PC-3 (cell line): Measurements from ENCODE around the gene TIMM17A. TPM values are rescaled to one million over a fixed set of nuclear protein-coding genes. Genes with fewer than 3 reads are reported as not detected.

ENCODE experiments used
- ATAC-seq: fragments of 200-7000 bp; cut with Tn5 transposase; 2 replicates; pipeline ENCODE4 v1.9.1; 2020; ENCODE audit warnings: mild to moderate bottlenecking, moderate library complexity
- BruUV-seq: library from RNA; stranded (reverse); fragments of 400-500 nt; replicated peaks from 2 replicates; lab custom pipeline; 2021; lab: Mats Ljungman, UMichigan
- CTCF ChIA-PET: fragments of 300-600 bp; sonication (Branson Sonifier 250); formaldehyde crosslinking; loops from one replicate; lab custom pipeline; 2022; ENCODE audit warnings: antibody characterized with exemption; lab: Charles Lee
- POLR2A ChIA-PET: fragments of 300-600 bp; sonication (Branson Sonifier 250); formaldehyde crosslinking; loops from one replicate; lab custom pipeline; 2022; ENCODE audit warnings: antibody characterized with exemption; ENCODE audit not compliant: unreplicated experiment; lab: Charles Lee
- DNase-seq: peaks from one replicate; pipeline ENCODE4 v3.0.0-alpha.2; 2015
- H2AFZ ChIP-seq: fragments of 300-600 bp; sonication (generic); 2 replicates; pipeline ENCODE4 v1.6.0; 2016; ENCODE audit warnings: antibody characterized with exemption, low read length
- H3F3A ChIP-seq: fragments of 300-600 bp; sonication (generic); one replicate; pipeline ENCODE4 v1.6.0; 2017; ENCODE audit warnings: antibody characterized with exemption, low read length, control low read depth, mild to moderate bottlenecking; ENCODE audit not compliant: unreplicated experiment
- H3K27ac ChIP-seq: fragments of 300-600 bp; sonication (generic); 2 replicates; pipeline ENCODE4 v1.5.1; 2016; ENCODE audit warnings: mild to moderate bottlenecking, low read length
- H3K27me3 ChIP-seq: fragments of 300-600 bp; sonication (generic); 2 replicates; pipeline ENCODE4 v1.6.1; 2016; ENCODE audit warnings: low read length, mixed read lengths
- H3K36me3 ChIP-seq: fragments of 300-600 bp; sonication (generic); 2 replicates; pipeline ENCODE4 v1.6.1; 2016; ENCODE audit warnings: low read depth, mixed run types, low read length, mixed read lengths
- H3K4me1 ChIP-seq: fragments of 300-600 bp; sonication (generic); 2 replicates; pipeline ENCODE4 v1.5.1; 2016; ENCODE audit warnings: low read length; ENCODE audit not compliant: insufficient read depth
- H3K4me2 ChIP-seq: fragments of 300-600 bp; sonication (generic); 2 replicates; pipeline ENCODE4 v1.6.0; 2016; ENCODE audit warnings: low read length
- H3K4me3 ChIP-seq: fragments of 300-600 bp; sonication (generic); 2 replicates; pipeline ENCODE4 v1.5.1; 2016; ENCODE audit warnings: mild to moderate bottlenecking, low read length, mixed read lengths
- H3K79me2 ChIP-seq: fragments of 300-600 bp; sonication (generic); 2 replicates; pipeline ENCODE4 v1.6.1; 2017; ENCODE audit warnings: low read length, mixed read lengths
- H3K9ac ChIP-seq: fragments of 300-600 bp; sonication (generic); 2 replicates; pipeline ENCODE4 v1.6.0; 2016; ENCODE audit warnings: mild to moderate bottlenecking, low read length
- H3K9me2 ChIP-seq: fragments of 300-600 bp; sonication (generic); replicated peaks from 2 replicates; pipeline ENCODE4 v1.6.1; 2016; ENCODE audit warnings: mixed run types, low read length, mixed read lengths
- H3K9me3 ChIP-seq: fragments of 300-600 bp; sonication (generic); 2 replicates; pipeline ENCODE4 v1.6.1; 2016; ENCODE audit warnings: low read length, mixed read lengths
- H4K20me1 ChIP-seq: fragments of 300-600 bp; sonication (generic); 2 replicates; pipeline ENCODE4 v1.6.1; 2016; ENCODE audit warnings: low read length, mixed read lengths
- EZH2 ChIP-seq: fragments of 300-600 bp; sonication (generic); IDR thresholded peaks from one replicate; pipeline ENCODE4 v1.6.1; 2017; ENCODE audit warnings: antibody characterized with exemption, mild to moderate bottlenecking, low read length; ENCODE audit not compliant: unreplicated experiment
- EZH2phosphoT487 ChIP-seq: fragments of 300-600 bp; sonication (generic); IDR thresholded peaks from 2 replicates; pipeline ENCODE4 v1.6.1; 2018; ENCODE audit warnings: mild to moderate bottlenecking, antibody characterized with exemption, low read length, borderline replicate concordance
- intact Hi-C: fragments of 100-400 bp; cut with micrococcal nuclease; formaldehyde crosslinking; loops from 2 replicates; pipeline ENCODE4 v1.9.0; 2023
- total RNA-seq: library from RNA; depleted of rRNA; stranded (reverse); fragments of >200 nt; gene quantifications from 2 replicates; pipeline ENCODE4 v1.2.3, GENCODE V29; 2014
- TF ChIP-seq, protein P1 (sequence below): fragments of 300-600 bp; sonication (generic); conservative IDR thresholded peaks from 2 replicates; pipeline ENCODE4 v1.5.1; 2017; ENCODE audit warnings: antibody characterized with exemption, low read depth, mild to moderate bottlenecking, low read length

The TIMM17A gene
- total RNA-seq, 1 experiment from 2014 or later: 57.7 TPM

DNA sequence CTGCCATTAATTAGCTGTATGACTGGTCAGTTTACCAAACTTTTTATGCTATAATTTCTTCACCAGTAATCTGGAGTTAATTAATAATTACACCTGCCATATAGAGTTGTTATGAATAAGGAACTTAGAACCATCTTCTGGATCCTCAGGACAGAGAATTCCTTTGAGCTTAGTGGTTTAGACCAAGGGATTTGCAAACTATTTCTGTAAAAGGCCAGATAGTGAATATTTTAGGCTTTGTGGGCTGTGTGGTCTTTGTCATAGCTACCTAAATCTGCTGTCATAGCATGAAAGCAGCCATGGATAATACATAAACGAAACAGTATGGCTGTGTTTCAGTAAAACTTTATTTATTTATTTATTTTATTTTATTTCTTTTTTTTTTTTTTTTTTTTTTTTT is 9.0 kb downstream of the TIMM17A start:
- no peak overlapping the region for H3K4me2 ChIP-seq
- H2AFZ ChIP-seq: no peak overlapping the region
- H3K79me2 ChIP-seq: no peaks in the 10 kb centered on the region
- no peaks in the 10 kb centered on the region for H4K20me1 ChIP-seq
- no peaks in the 10 kb centered on the region for H3K9me2 ChIP-seq
- H3K9me3 ChIP-seq: no peaks in the 10 kb centered on the region
- no peaks in the 10 kb centered on the region for H3K4me1 ChIP-seq
- no peaks in the 10 kb centered on the region for H3F3A ChIP-seq
- no peaks in the 10 kb centered on the region for H3K27me3 ChIP-seq
- H3K27ac ChIP-seq: no peak overlapping the region
- no peak for DNase-seq
- H3K36me3 ChIP-seq: peaks cover 37% of the 10 kb centered on the region
- intact Hi-C loops: no loop called here
- ChIA-PET CTCF (interaction anchor here (0.7 kb wide), 1 partner anchor 68 kb away, joined by 13 read pairs; no protein-coding TSS in a partner anchor), POLR2A (no interaction called here)
- no peak overlapping the region for H3K9ac ChIP-seq
- H3K4me3 ChIP-seq: no peak overlapping the region
- no TSS peak for BruUV-seq
- TF ChIP-seq EZH2phosphoT487 (no peak), EZH2 (no peak)
- TF ChIP-seq, protein P1, sequence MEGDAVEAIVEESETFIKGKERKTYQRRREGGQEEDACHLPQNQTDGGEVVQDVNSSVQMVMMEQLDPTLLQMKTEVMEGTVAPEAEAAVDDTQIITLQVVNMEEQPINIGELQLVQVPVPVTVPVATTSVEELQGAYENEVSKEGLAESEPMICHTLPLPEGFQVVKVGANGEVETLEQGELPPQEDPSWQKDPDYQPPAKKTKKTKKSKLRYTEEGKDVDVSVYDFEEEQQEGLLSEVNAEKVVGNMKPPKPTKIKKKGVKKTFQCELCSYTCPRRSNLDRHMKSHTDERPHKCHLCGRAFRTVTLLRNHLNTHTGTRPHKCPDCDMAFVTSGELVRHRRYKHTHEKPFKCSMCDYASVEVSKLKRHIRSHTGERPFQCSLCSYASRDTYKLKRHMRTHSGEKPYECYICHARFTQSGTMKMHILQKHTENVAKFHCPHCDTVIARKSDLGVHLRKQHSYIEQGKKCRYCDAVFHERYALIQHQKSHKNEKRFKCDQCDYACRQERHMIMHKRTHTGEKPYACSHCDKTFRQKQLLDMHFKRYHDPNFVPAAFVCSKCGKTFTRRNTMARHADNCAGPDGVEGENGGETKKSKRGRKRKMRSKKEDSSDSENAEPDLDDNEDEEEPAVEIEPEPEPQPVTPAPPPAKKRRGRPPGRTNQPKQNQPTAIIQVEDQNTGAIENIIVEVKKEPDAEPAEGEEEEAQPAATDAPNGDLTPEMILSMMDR: no peak
- ATAC-seq: no peak

DNA sequence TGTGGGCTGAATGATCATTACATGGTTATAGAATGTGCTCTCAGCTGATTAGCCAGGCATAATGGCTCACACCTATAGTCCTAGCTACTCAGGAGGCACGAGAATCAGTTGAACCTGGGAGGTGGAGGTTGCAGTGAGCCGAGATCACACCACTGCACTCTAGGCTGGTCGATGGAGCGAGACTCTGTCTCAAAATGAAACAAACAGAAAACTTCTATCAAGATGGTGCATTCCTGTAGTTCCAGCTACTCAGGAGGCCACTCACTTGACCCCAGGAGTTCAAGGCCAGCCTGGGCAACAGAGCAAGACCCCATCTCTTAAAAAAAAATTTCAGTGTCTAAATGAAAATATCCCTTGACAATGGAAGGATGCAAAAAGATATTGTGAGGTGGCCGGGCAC is 10.9 kb downstream of the TIMM17A start:
- Histone ChIP-seq H3K27me3 (no peaks in the 10 kb centered on the region), H3K27ac (no peak overlapping the region), H3K36me3 (peaks cover 53% of the 10 kb centered on the region), H3K9ac (no peak overlapping the region), H4K20me1 (no peaks in the 10 kb centered on the region), H3K4me2 (no peak overlapping the region), H3K4me1 (no peaks in the 10 kb centered on the region), H2AFZ (no peak overlapping the region), H3K9me2 (no peaks in the 10 kb centered on the region), H3F3A (no peaks in the 10 kb centered on the region), H3K9me3 (no peaks in the 10 kb centered on the region), H3K79me2 (no peaks in the 10 kb centered on the region), H3K4me3 (no peak overlapping the region)
- no peak for DNase-seq
- BruUV-seq: no TSS peak
- TF ChIP-seq EZH2phosphoT487 (no peak), EZH2 (no peak)
- TF ChIP-seq, protein P1: no peak
- POLR2A ChIA-PET: no interaction called here
- CTCF ChIA-PET: no interaction called here
- ATAC-seq: no peak
- intact Hi-C loops: no loop called here

DNA sequence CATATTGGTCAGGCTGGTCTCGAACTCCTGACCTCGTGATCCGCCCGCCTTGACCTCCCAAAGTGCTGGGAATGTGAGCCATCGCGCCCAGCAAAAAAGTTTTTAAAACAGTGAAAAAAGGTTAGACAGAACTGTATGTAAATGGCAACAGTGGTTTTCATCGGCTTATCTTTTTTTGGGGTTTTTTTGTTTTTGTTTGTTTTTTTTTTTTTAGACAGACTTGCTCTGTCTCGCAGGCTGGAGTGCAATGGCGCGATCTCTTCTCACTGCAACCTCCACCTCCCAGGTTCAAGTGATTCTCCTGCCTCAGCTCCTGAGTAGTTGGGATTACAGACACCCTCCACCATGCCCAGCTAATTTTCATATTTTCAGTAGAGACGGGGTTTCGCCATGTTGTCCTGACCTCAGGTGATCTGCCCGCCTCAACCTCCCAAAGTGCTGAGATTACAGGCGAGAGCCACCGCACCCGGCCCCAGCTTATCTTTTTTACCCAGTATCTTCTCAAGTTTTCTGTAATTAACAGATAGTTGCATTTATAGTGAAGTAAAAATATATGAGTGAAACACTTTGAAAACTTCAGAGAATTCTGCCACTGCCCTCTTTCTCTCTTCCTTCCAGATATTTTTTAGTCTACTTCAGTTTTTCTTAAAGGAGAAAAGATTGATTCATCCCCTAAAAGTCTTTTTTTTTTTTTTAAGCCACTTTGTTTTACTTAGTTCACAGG is 13.1 kb downstream of the TIMM17A start:
- no peaks in the 10 kb centered on the region for H4K20me1 ChIP-seq

More for the DNA sequence above, 13.1 kb downstream of the TIMM17A start:
- Histone ChIP-seq H3K27me3 (no peaks in the 10 kb centered on the region), H3K4me1 (no peaks in the 10 kb centered on the region), H3K9ac (no peak overlapping the region), H2AFZ (no peak overlapping the region), H3F3A (no peaks in the 10 kb centered on the region), H3K79me2 (no peaks in the 10 kb centered on the region), H3K4me3 (no peak overlapping the region), H3K9me3 (no peaks in the 10 kb centered on the region), H3K36me3 (peaks cover 46% of the 10 kb centered on the region), H3K9me2 (no peaks in the 10 kb centered on the region), H3K4me2 (no peak overlapping the region), H3K27ac (no peak overlapping the region)
- no peak for ATAC-seq
- ChIA-PET CTCF (interaction anchor here (0.6 kb wide), 1 partner anchor 48 kb away, joined by 3 read pairs; no protein-coding TSS in a partner anchor), POLR2A (no interaction called here)
- TF ChIP-seq, protein P1: no peak
- TF ChIP-seq EZH2phosphoT487 (no peak), EZH2 (no peak)
- DNase-seq: no peak
- no TSS peak for BruUV-seq
- intact Hi-C loops: no loop called here
